Measurements from ENCODE around the gene NAPA.

DNA sequence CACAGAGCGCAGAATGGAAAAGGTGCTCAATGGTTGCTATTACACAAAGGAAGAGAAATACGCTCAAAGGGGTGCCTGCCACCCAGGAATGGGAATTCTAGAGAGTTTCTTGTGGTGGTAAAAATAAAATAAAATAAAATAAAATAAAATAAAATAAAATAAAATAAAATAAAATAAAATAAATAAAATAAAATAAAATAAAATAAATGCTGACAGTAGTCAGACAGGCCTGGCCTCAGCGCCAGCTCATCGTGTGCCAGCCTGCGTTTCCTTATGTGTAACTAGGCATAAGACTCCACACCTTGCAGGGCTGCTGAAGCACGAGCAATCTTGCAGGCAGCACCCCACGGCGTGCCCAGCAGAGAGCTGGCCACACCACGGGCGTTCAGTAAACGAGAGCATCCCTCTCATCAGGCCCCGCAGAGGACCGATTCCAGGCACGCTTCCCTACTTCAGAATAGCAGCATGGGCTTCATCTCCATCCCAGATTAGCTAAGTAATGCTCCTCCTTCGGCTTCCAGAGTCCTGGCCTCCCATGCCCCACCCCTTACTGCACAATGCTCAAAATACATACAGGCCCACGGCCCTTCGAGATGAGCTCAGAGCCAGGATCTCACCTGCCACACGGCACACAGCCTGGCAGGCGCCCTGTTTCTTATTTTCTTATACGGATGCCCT, 5.6 kb downstream of the NAPA start:
- TF ChIP-seq, protein P1, sequence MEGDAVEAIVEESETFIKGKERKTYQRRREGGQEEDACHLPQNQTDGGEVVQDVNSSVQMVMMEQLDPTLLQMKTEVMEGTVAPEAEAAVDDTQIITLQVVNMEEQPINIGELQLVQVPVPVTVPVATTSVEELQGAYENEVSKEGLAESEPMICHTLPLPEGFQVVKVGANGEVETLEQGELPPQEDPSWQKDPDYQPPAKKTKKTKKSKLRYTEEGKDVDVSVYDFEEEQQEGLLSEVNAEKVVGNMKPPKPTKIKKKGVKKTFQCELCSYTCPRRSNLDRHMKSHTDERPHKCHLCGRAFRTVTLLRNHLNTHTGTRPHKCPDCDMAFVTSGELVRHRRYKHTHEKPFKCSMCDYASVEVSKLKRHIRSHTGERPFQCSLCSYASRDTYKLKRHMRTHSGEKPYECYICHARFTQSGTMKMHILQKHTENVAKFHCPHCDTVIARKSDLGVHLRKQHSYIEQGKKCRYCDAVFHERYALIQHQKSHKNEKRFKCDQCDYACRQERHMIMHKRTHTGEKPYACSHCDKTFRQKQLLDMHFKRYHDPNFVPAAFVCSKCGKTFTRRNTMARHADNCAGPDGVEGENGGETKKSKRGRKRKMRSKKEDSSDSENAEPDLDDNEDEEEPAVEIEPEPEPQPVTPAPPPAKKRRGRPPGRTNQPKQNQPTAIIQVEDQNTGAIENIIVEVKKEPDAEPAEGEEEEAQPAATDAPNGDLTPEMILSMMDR (IDR thresholded peaks at IDR 0.05), result no peak
- no peak for TF ChIP-seq POLR2A (IDR thresholded peaks at IDR 0.05)
